Measurements from ENCODE around the gene DNAJB2.
"Not testable (repeated sequence)": the region's sequence is repeated elsewhere in the genome, so short reads cannot be mapped to it uniquely, and the experiment has no call there.

The DNAJB2 gene

GRCh38 chr2:219306047-219306446 lies 26.9 kb downstream of the DNAJB2 start:
- no peak for DNase-seq

GRCh38 chr2:219308142-219309101 lies 29.3 kb downstream of the DNAJB2 start:
- peak; percentile 47 for DNase-seq

GRCh38 chr2:219309278-219309677 lies 30.1 kb downstream of the DNAJB2 start, which contains the start of gene PTPRN:
Gene PTPRN (minus strand): TSS chr2:219309401. CDS start chr2:219309332, 69 bp downstream.
- DNase-seq, result no peak

GRCh38 chr2:219312683-219313263 lies 33.6 kb downstream of the DNAJB2 start:
- DNase-seq, result not testable (repeated sequence)

- no peak for DNase-seq
Measured at GRCh38 chr2:219314804-219315468, 35.8 kb downstream of the DNAJB2 start.

GRCh38 chr2:219323434-219323833 lies 44.3 kb downstream of the DNAJB2 start:
- no peak for DNase-seq

GRCh38 chr2:219325136-219325535 lies 46.0 kb downstream of the DNAJB2 start:
- DNase-seq, result no peak

- DNase-seq, result no peak
Measured at GRCh38 chr2:219325657-219326315, 46.6 kb downstream of the DNAJB2 start.

- DNase-seq, result no peak
Measured at GRCh38 chr2:219327719-219328118, 48.6 kb downstream of the DNAJB2 start.

- no peak for DNase-seq
Measured at GRCh38 chr2:219331560-219332213, 52.5 kb downstream of the DNAJB2 start.

- no peak for DNase-seq
Measured at GRCh38 chr2:219332542-219332941, 53.4 kb downstream of the DNAJB2 start, which contains the start of gene RESP18. Gene RESP18 (minus strand): TSS chr2:219332744.

GRCh38 chr2:219334076-219334475 lies 54.9 kb downstream of the DNAJB2 start:
- DNase-seq, result no peak

- DNase-seq, result no peak
Measured at GRCh38 chr2:219335373-219335786, 56.2 kb downstream of the DNAJB2 start.

Data from CD4-positive, alpha-beta T cell treated with Interleukin-4 for 4 hours (primary cell).